ENCODE data around the gene OVOL2. TPM values are rescaled to one million over a fixed set of nuclear protein-coding genes. Genes with fewer than 3 reads are reported as not detected.

OVOL2 gene
- polyA plus RNA-seq, 1 donor from 2014 or later = not detected

GRCh38 chr20:18058661-18059467 is 1.1 kb upstream of the OVOL2 start:
- Histone ChIP-seq H3K9ac (ENCODE audit: low read length) (no peak overlapping the region), H3K4me3 (ENCODE audit: low read length) (peak overlapping the region; percentile 70), H3K79me2 (replicated peaks; ENCODE audit: insufficient read depth, low read length) (no peaks in the 10 kb centered on the region), H3K9me3 (ENCODE audit: low read length) (no peaks in the 10 kb centered on the region), H3K4me2 (ENCODE audit: low read length) (peak overlapping the region; percentile 35), H3F3A (ENCODE audit: insufficient read depth, low read length, poor library complexity, severe bottlenecking) (no peaks in the 10 kb centered on the region), H3K36me3 (ENCODE audit: insufficient read depth, low read length) (no peaks in the 10 kb centered on the region), H4K20me1 (ENCODE audit: insufficient read depth) (no peaks in the 10 kb centered on the region), H3K27ac (ENCODE audit: low read length) (no peak overlapping the region), H3K9me2 (ENCODE audit: insufficient read depth, low read length) (no peaks in the 10 kb centered on the region), H2AFZ (ENCODE audit: low read depth, low read length) (no peak overlapping the region), H3K27me3 (ENCODE audit: insufficient read depth, low read depth, low read length) (peaks cover 74% of the 10 kb centered on the region)
- TF ChIP-seq TAF1 (IDR thresholded peaks at IDR 0.05; ENCODE audit: low read depth) (no peak), EP300 (conservative IDR thresholded peaks at IDR 0.05; ENCODE audit: poor library complexity, severe bottlenecking) (no peak), SMC3 (conservative IDR thresholded peaks at IDR 0.05; ENCODE audit: poor library complexity) (no peak), EZH2 (IDR thresholded peaks at IDR 0.05; ENCODE audit: borderline replicate concordance, insufficient read depth, low read length, poor library complexity, severe bottlenecking) (no peak)
- TF ChIP-seq, protein P1, sequence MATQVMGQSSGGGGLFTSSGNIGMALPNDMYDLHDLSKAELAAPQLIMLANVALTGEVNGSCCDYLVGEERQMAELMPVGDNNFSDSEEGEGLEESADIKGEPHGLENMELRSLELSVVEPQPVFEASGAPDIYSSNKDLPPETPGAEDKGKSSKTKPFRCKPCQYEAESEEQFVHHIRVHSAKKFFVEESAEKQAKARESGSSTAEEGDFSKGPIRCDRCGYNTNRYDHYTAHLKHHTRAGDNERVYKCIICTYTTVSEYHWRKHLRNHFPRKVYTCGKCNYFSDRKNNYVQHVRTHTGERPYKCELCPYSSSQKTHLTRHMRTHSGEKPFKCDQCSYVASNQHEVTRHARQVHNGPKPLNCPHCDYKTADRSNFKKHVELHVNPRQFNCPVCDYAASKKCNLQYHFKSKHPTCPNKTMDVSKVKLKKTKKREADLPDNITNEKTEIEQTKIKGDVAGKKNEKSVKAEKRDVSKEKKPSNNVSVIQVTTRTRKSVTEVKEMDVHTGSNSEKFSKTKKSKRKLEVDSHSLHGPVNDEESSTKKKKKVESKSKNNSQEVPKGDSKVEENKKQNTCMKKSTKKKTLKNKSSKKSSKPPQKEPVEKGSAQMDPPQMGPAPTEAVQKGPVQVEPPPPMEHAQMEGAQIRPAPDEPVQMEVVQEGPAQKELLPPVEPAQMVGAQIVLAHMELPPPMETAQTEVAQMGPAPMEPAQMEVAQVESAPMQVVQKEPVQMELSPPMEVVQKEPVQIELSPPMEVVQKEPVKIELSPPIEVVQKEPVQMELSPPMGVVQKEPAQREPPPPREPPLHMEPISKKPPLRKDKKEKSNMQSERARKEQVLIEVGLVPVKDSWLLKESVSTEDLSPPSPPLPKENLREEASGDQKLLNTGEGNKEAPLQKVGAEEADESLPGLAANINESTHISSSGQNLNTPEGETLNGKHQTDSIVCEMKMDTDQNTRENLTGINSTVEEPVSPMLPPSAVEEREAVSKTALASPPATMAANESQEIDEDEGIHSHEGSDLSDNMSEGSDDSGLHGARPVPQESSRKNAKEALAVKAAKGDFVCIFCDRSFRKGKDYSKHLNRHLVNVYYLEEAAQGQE (IDR thresholded peaks at IDR 0.05; ENCODE audit: borderline replicate concordance) = peak; percentile 4

DNA sequence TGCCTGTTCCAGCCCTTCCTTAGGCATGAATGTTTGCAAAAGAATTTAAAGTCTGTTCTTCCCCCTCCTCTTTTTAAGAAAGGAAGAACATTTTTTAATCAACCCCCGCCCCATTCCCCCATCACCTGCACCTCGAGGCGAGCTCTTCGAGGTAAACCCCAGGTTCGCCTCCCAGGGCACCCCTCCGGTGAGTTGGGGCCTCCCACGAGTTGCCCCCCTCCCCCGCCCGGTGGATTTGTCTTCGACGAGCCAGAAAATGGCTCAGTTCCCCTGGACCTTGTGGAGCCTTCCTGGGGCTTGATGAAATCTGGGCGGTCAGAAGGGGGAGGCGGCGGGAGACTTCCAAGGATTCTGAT is 256 bp upstream of the OVOL2 start:
- Histone ChIP-seq H3K9me2 (ENCODE audit: insufficient read depth, low read length) (no peaks in the 10 kb centered on the region), H3K9ac (ENCODE audit: low read length) (no peak overlapping the region), H3F3A (ENCODE audit: insufficient read depth, low read length, poor library complexity, severe bottlenecking) (no peaks in the 10 kb centered on the region), H3K36me3 (ENCODE audit: insufficient read depth, low read length) (no peaks in the 10 kb centered on the region), H3K79me2 (replicated peaks; ENCODE audit: insufficient read depth, low read length) (no peaks in the 10 kb centered on the region), H3K9me3 (ENCODE audit: low read length) (no peaks in the 10 kb centered on the region), H3K27ac (ENCODE audit: low read length) (no peak overlapping the region), H3K27me3 (ENCODE audit: insufficient read depth, low read depth, low read length) (peaks cover 80% of the 10 kb centered on the region), H3K4me2 (ENCODE audit: low read length) (no peak overlapping the region), H3K4me3 (ENCODE audit: low read length) (peak overlapping the region; percentile 70), H2AFZ (ENCODE audit: low read depth, low read length) (no peak overlapping the region), H4K20me1 (ENCODE audit: insufficient read depth) (no peaks in the 10 kb centered on the region)
- TF ChIP-seq TAF1 (IDR thresholded peaks at IDR 0.05; ENCODE audit: low read depth) = no peak

DNA sequence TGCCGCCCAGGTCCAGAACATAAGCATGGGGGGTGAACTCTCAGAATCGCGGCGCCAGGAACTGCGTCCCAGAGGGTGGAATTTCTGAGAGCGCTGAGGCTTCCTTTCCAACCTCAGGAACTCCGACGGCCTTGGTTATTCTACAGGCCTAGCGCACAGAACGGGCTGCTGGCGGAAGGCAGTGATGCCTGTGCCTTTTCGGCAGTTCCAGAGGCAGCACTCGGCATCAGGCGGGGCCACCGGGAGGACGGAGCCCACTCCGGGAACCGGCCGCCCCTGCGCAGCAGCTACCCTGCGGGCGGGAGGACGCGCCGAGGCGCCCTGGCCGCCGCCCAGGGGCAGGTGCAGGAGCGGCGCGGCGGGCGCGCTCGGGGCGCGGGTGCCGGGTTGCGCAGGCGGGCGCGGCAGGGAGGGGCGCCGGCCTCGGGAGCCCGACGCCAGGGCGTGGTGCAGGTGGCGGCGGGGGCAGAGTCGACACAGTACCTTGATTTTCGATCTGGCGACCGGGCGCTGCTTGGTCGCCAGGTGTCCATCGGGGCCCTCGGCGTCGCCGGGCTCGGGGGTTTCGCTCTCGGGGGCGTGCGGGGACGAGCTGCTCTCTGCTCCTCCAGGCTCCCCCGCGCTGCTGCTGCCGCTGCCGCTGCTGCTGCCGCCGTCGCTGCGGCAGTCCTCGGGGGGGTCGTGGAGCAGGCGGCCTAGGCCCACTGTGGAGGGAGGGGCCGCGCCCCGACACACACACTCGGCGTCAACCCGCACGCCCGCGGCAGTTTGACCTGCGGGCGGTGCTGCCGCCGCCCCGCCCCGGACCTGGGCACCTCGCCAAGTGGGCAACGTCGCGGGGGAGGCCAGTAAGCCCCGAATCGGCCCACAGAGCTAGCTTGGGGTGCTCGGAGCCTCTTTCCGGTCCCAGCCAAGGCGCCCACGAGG is 1.3 kb downstream of the OVOL2 start:
- Histone ChIP-seq H4K20me1 (ENCODE audit: insufficient read depth) (no peaks in the 10 kb centered on the region), H3K4me2 (ENCODE audit: low read length) (no peak overlapping the region), H3K27ac (ENCODE audit: low read length) (no peak overlapping the region), H3F3A (ENCODE audit: insufficient read depth, low read length, poor library complexity, severe bottlenecking) (no peaks in the 10 kb centered on the region), H3K9me3 (ENCODE audit: low read length) (no peaks in the 10 kb centered on the region), H3K4me3 (ENCODE audit: low read length) (peak overlapping the region; percentile 70), H3K9me2 (ENCODE audit: insufficient read depth, low read length) (no peaks in the 10 kb centered on the region), H3K27me3 (ENCODE audit: insufficient read depth, low read depth, low read length) (peaks cover 78% of the 10 kb centered on the region), H3K79me2 (replicated peaks; ENCODE audit: insufficient read depth, low read length) (no peaks in the 10 kb centered on the region), H3K9ac (ENCODE audit: low read length) (peak overlapping the region; percentile 38), H2AFZ (ENCODE audit: low read depth, low read length) (no peak overlapping the region), H3K36me3 (ENCODE audit: insufficient read depth, low read length) (no peaks in the 10 kb centered on the region)
- no peak for TF ChIP-seq EP300 (conservative IDR thresholded peaks at IDR 0.05; ENCODE audit: poor library complexity, severe bottlenecking)
- TF ChIP-seq EZH2 (IDR thresholded peaks at IDR 0.05; ENCODE audit: borderline replicate concordance, insufficient read depth, low read length, poor library complexity, severe bottlenecking) = no peak
- TF ChIP-seq MXI1 (conservative IDR thresholded peaks at IDR 0.05; ENCODE audit: poor library complexity, severe bottlenecking) = no peak
- TF ChIP-seq POLR2AphosphoS5 (IDR thresholded peaks at IDR 0.05) = no peak
- TF ChIP-seq SMC3 (conservative IDR thresholded peaks at IDR 0.05; ENCODE audit: poor library complexity) = no peak
- TF ChIP-seq, protein P1 (IDR thresholded peaks at IDR 0.05; ENCODE audit: borderline replicate concordance) = no peak
